H1 (cell line): ENCODE data around the gene TRAK1. TPM values are rescaled to one million over a fixed set of nuclear protein-coding genes. Genes with fewer than 3 reads are reported as not detected.

Experiments
- SP4 ChIP-seq: IDR thresholded peaks from 2 replicates; pipeline ENCODE4 v1.6.1; 2012; ENCODE audit warnings: low read length, inconsistent platforms
- SUZ12 ChIP-seq: fragments of 200-600 bp; sonication (generic); IDR thresholded peaks from 2 replicates; pipeline ENCODE4 v1.6.1; 2012; ENCODE audit warnings: mild to moderate bottlenecking, inconsistent platforms, low read length, moderate library complexity, mixed read lengths
- TCF12 ChIP-seq: IDR thresholded peaks from 2 replicates; pipeline ENCODE4 v1.6.1; 2011; ENCODE audit warnings: low read depth, mild to moderate bottlenecking, low read length
- polyA plus RNA-seq, 7 experiments: library from polyadenylated mRNA; depleted of rRNA in 3 of 7; stranded (reverse) in 5 of 7; unstranded in 2 of 7; fragments of >200 nt in 5 of 7; fragments of 200-250 nt in 2 of 7; gene quantifications; 1 replicate in 5 of 7; 2 replicates in 1 of 7; 4 replicates in 1 of 7; pipeline versions ENCODE4 v1.2.1 to v1.2.3, GENCODE V29; 2011 to 2013; ENCODE audit warnings: missing spikeins in 2 of 7, mixed read lengths in 2 of 7
- total RNA-seq: library from RNA; stranded (reverse); fragmentation: NEBNext Ultra II Directional; extraction: Animal tissue kit (Norgen Biotek cat#: 25700); gene quantifications from 2 replicates; pipeline ENCODE4 v1.2.1, GENCODE V29; 2021

TRAK1 gene
- total and polyA plus RNA-seq, 2 of the 8 experiments (the other 6 are each of a cell fraction or from before 2014, with no cell fraction given), result 21.3 to 32.7 TPM

GRCh38 chr3:42055291-42055690 lies 35.9 kb upstream of the TRAK1 start (continued):
- TF ChIP-seq SP4, result no peak
- no peak for TF ChIP-seq SUZ12
- TF ChIP-seq TCF12, result no peak
